HL-60/S4 (cell line): ENCODE measurements around the gene ZMYND19.
"Not testable (repeated sequence)": the region's sequence is repeated elsewhere in the genome, so short reads cannot be mapped to it uniquely, and the experiment has no call there.

Source experiments
- in situ Hi-C: fragments of 300-500 bp; cut with MboI; formaldehyde crosslinking; loops from 2 replicates; pipeline ENCODE4 v1.14.3; 2022; ENCODE audit warnings: low sequenced_read_pairs

Gene ZMYND19

GRCh38 chr9:137534256-137535119 is 55.8 kb downstream of the ZMYND19 start:
- in situ Hi-C loops: no loop called here

- in situ Hi-C loops: not testable (repeated sequence)
Observed at GRCh38 chr9:137532891-137533468, 57.3 kb downstream of the ZMYND19 start.
